Calu3 (cell line): Measurements from ENCODE around the gene ZNF579. TPM values are rescaled to one million over a fixed set of nuclear protein-coding genes. Genes with fewer than 3 reads are reported as not detected.

Experiments
- BruUV-seq: library from RNA; stranded (reverse); fragments of 400-500 nt; replicated peaks from 2 replicates; lab custom pipeline; 2021; lab: Mats Ljungman, UMichigan
- CTCF ChIA-PET: fragments of 300-600 bp; sonication (Branson Sonifier 250); formaldehyde crosslinking; loops from one replicate; lab custom pipeline; 2022; ENCODE audit warnings: antibody characterized with exemption; lab: Charles Lee
- DNase-seq: peaks from one replicate; pipeline ENCODE4 v3.0.0; 2022
- H3K27ac Mint-ChIP-seq: one replicate; pipeline ENCODE4 v1.8.0; 2022; ENCODE audit warnings: mixed read lengths; ENCODE audit not compliant: unreplicated experiment
- H3K27me3 Mint-ChIP-seq: one replicate; pipeline ENCODE4 v1.8.0; 2022; ENCODE audit warnings: mixed read lengths; ENCODE audit not compliant: unreplicated experiment
- H3K36me3 Mint-ChIP-seq: one replicate; pipeline ENCODE4 v1.8.0; 2022; ENCODE audit warnings: mild to moderate bottlenecking, moderate library complexity, mixed read lengths; ENCODE audit not compliant: insufficient read depth, unreplicated experiment
- H3K4me1 Mint-ChIP-seq: one replicate; pipeline ENCODE4 v1.8.0; 2022; ENCODE audit warnings: mild to moderate bottlenecking, low read depth, mixed read lengths; ENCODE audit not compliant: unreplicated experiment
- H3K4me3 Mint-ChIP-seq: one replicate; pipeline ENCODE4 v1.8.0; 2022; ENCODE audit warnings: mild to moderate bottlenecking, low read depth, moderate library complexity, mixed read lengths; ENCODE audit not compliant: unreplicated experiment
- H3K9me3 Mint-ChIP-seq: one replicate; pipeline ENCODE4 v1.8.0; 2022; ENCODE audit warnings: low read depth, mixed read lengths; ENCODE audit not compliant: unreplicated experiment
- CTCF ChIP-seq: fragments of 200-600 bp; IDR thresholded peaks from one replicate; pipeline ENCODE4 v1.8.0; 2022; ENCODE audit warnings: antibody characterized with exemption; ENCODE audit not compliant: unreplicated experiment
- intact Hi-C: fragments of 100-400 bp; cut with micrococcal nuclease; formaldehyde crosslinking; loops from one replicate; pipeline ENCODE4 v1.10.0; 2022; ENCODE audit not compliant: unreplicated experiment
- total RNA-seq: library from RNA; stranded (reverse); gene quantifications from 2 replicates; pipeline ENCODE4 v1.2.3, GENCODE V29; 2022

Gene ZNF579
- total RNA-seq, 1 experiment from 2014 or later = 29.8 TPM

GRCh38 chr19:55592391-55593090 is 11.9 kb upstream of the ZNF579 start:
- Mint-ChIP-seq H3K27ac (no peak overlapping the region), H3K27me3 (peaks cover 18% of the 10 kb centered on the region), H3K4me3 (no peak overlapping the region), H3K4me1 (no peaks in the 10 kb centered on the region), H3K36me3 (peaks cover 32% of the 10 kb centered on the region), H3K9me3 (no peaks in the 10 kb centered on the region)
- intact Hi-C loops = no loop called here
- CTCF ChIA-PET = no interaction called here
- DNase-seq = no peak
- no peak for TF ChIP-seq CTCF
- BruUV-seq = no TSS peak

- Mint-ChIP-seq H3K27me3 (peaks cover 19% of the 10 kb centered on the region), H3K4me3 (no peak overlapping the region), H3K4me1 (peaks cover 1% of the 10 kb centered on the region), H3K36me3 (peaks cover 32% of the 10 kb centered on the region), H3K9me3 (no peaks in the 10 kb centered on the region), H3K27ac (peak overlapping the region; percentile 59)
- no peak for TF ChIP-seq CTCF
- DNase-seq = no peak
- TSS peak; percentile 17 for BruUV-seq
- CTCF ChIA-PET = no interaction called here
- intact Hi-C loops = no loop called here
These were observed 10.9 kb upstream of the ZNF579 start for GRCh38 chr19:55591555-55591954.

GRCh38 chr19:55590617-55591016 is 10.0 kb upstream of the ZNF579 start:
- H3K4me3 Mint-ChIP-seq = no peak overlapping the region
- TF ChIP-seq CTCF = no peak
- no peak overlapping the region for H3K27ac Mint-ChIP-seq
- intact Hi-C loops = no loop called here
- no peak for DNase-seq
- H3K4me1 Mint-ChIP-seq = peaks cover 10% of the 10 kb centered on the region
- peaks cover 29% of the 10 kb centered on the region for H3K27me3 Mint-ChIP-seq
- peaks cover 28% of the 10 kb centered on the region for H3K36me3 Mint-ChIP-seq
- no peaks in the 10 kb centered on the region for H3K9me3 Mint-ChIP-seq
- no TSS peak for BruUV-seq
- CTCF ChIA-PET = interaction anchor here (0.7 kb wide), 1 partner anchor 55 kb away, joined by 3 read pairs; no protein-coding TSS in a partner anchor

- no TSS peak for BruUV-seq
- Mint-ChIP-seq H3K27ac (no peak overlapping the region), H3K4me3 (no peak overlapping the region), H3K27me3 (peaks cover 34% of the 10 kb centered on the region), H3K36me3 (peaks cover 27% of the 10 kb centered on the region), H3K9me3 (no peaks in the 10 kb centered on the region), H3K4me1 (peaks cover 15% of the 10 kb centered on the region)
- intact Hi-C loops = no loop called here
- no peak for DNase-seq
- CTCF ChIA-PET = no interaction called here
- TF ChIP-seq CTCF = no peak
These were observed 9.5 kb upstream of the ZNF579 start for GRCh38 chr19:55590109-55590508.
